ENCODE measurements around the gene SH3BP5L.

Gene SH3BP5L

GRCh38 chr1:248825909-248826760 lies at the start of gene SH3BP5L:
Gene SH3BP5L, minus strand, starts transcription at chr1:248825915. Its CDS starts 980 bp downstream, at chr1:248824935.
- FAIRE-seq, result no peak
- peak; percentile 100 for DNase-seq (ENCODE audit: insufficient read length, low spot score)
- TF ChIP-seq CTCF (IDR thresholded peaks at IDR 0.05; ENCODE audit: insufficient read depth, missing control alignments), result peak; percentile 90

DNA sequence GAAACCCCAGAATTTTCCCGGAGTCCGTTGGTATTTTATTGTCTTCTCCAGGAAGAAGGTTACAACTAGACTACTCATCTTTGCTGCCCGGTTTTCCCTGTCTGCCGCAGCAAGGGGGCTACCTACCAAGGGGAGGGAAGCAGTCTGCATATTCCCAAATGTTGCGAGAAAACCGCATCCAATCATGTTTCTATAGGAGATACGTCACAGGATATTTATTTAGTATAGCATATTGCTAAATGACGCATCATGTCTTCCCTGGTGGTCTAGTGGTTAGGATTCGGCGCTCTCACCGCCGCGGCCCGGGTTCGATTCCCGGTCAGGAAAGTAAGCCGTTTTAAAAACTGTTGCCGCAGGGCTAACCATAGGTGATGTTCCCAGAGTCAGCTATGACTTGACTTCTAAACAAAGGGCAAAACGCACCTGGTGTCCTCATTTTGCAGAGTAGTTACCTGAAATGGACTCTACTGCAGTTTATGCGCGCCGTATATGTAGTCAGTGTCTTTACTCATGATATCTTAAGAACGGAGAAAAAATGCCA lies 48.3 kb upstream of the SH3BP5L start:
- TF ChIP-seq CTCF (IDR thresholded peaks at IDR 0.05; ENCODE audit: insufficient read depth, missing control alignments), result no peak
- DNase-seq (ENCODE audit: insufficient read length, low spot score), result no peak
- peak; percentile 90 for FAIRE-seq

GRCh38 chr1:248873409-248873992 lies 47.8 kb upstream of the SH3BP5L start:
- DNase-seq (ENCODE audit: insufficient read length, low spot score), result no peak
- TF ChIP-seq CTCF (IDR thresholded peaks at IDR 0.05; ENCODE audit: insufficient read depth, missing control alignments), result no peak
- no peak for FAIRE-seq

DNA sequence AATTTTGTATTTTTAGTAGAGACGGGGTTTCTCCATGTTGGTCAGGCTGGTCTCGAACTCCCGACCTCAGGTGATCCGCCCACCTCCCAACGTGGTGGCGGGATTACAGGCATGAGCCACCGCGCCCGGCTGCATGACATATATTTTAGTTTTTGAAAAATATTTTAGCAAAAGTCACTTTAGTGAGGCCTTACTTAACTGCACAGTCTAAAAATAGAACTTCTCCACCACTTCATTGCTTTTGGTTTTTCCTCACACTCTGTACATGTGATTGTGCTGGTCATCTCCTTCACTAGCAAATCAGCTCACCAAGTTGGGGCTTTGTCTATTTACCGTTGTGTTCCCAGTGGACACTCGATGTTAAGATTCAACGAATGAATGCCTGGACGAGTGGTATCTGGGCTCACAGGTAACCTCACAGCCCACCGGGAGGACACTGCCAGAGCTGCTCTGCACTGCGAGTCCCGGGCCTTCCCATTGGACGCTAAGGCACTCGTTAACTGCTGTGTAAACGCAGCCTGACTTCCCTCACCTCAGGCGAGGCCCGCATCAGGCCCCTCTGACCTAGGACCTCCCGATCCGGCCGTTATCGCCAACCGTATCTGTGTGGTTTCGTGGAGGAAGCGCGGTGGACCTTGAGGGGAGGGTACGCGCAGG lies 47.2 kb upstream of the SH3BP5L start:
- no peak for FAIRE-seq
- DNase-seq (ENCODE audit: insufficient read length, low spot score), result no peak
- no peak for TF ChIP-seq CTCF (IDR thresholded peaks at IDR 0.05; ENCODE audit: insufficient read depth, missing control alignments)

DNA sequence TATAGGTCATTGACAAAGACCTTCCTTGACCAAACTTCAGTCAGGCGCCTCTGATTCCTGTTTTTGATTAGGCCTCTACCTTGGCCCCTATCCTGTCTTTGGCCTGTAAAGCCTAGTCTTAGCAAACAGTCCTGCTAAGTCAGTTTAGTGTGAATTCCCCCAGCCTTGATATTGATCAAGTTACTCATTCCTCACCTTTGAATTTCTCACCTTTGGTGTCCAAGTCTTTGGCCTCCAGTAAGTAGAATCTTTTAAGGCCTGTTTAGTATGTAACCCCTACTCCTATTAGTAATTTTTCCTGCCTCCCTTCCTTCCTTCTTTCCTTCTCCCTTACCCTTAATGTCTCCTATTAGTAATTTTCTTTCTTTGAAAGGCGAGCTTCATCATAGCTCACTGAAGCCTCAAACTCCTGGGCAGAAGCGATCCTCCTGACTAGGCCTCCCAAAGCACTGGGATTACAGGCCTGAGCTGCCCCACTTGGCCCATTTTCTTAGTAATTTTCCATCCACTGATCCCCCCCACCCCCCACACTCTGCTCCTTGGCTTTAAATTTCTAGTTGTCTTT lies 46.2 kb upstream of the SH3BP5L start:
- DNase-seq (ENCODE audit: insufficient read length, low spot score) (no peak), FAIRE-seq (no peak)
- no peak for TF ChIP-seq CTCF (IDR thresholded peaks at IDR 0.05; ENCODE audit: insufficient read depth, missing control alignments)

- FAIRE-seq, result no peak
- TF ChIP-seq CTCF (IDR thresholded peaks at IDR 0.05; ENCODE audit: insufficient read depth, missing control alignments), result no peak
Measured at GRCh38 chr1:248862998-248863881, 37.5 kb upstream of the SH3BP5L start.

More at GRCh38 chr1:248862998-248863881, 37.5 kb upstream of the SH3BP5L start:
- peak; percentile 82 for DNase-seq (ENCODE audit: insufficient read length, low spot score)
